Smooth muscle cell (in vitro differentiated cells): Measurements from ENCODE around the gene SALL4. TPM values are rescaled to one million over a fixed set of nuclear protein-coding genes. Genes with fewer than 3 reads are reported as not detected.

ENCODE experiments used
- DNase-seq: peaks from one replicate; lab custom pipeline; 2025; ENCODE audit not compliant: unreplicated experiment; lab: John Stamatoyannopoulos, UW
- H2AFZ ChIP-seq: fragments of 200-600 bp; sonication (generic); 2 replicates; pipeline ENCODE4 v1.6.0; 2016; ENCODE audit warnings: antibody characterized with exemption, low read depth, mild to moderate bottlenecking
- H3F3A ChIP-seq: fragments of 200-600 bp; sonication (generic); 2 replicates; pipeline ENCODE4 v1.6.0; 2017; ENCODE audit warnings: antibody characterized with exemption, low read depth
- H3K27ac ChIP-seq: fragments of 200-600 bp; sonication (generic); 2 replicates; pipeline ENCODE4 v1.5.1; 2016; ENCODE audit warnings: low read depth, mild to moderate bottlenecking
- H3K27me3 ChIP-seq: fragments of 200-600 bp; sonication (generic); 2 replicates; pipeline ENCODE4 v1.6.1; 2016; ENCODE audit warnings: low read depth, mild to moderate bottlenecking
- H3K36me3 ChIP-seq: fragments of 200-600 bp; sonication (generic); 2 replicates; pipeline ENCODE4 v1.5.1; 2016; ENCODE audit warnings: low read depth
- H3K4me1 ChIP-seq: fragments of 200-600 bp; sonication (generic); 2 replicates; pipeline ENCODE4 v1.5.1; 2016; ENCODE audit warnings: low read depth
- H3K4me2 ChIP-seq: fragments of 200-600 bp; sonication (generic); 2 replicates; pipeline ENCODE4 v1.6.0; 2016; ENCODE audit warnings: mild to moderate bottlenecking
- H3K4me3 ChIP-seq: fragments of 200-600 bp; sonication (generic); 2 replicates; pipeline ENCODE4 v1.5.1; 2016; ENCODE audit warnings: mild to moderate bottlenecking
- H3K79me2 ChIP-seq: fragments of 200-600 bp; sonication (generic); 2 replicates; pipeline ENCODE4 v1.6.0; 2016; ENCODE audit warnings: low read depth, mild to moderate bottlenecking
- H3K9ac ChIP-seq: fragments of 200-600 bp; sonication (generic); 2 replicates; pipeline ENCODE4 v1.6.0; 2016; ENCODE audit warnings: low read depth
- H3K9me3 ChIP-seq: fragments of 200-600 bp; sonication (generic); replicated peaks from 2 replicates; pipeline ENCODE4 v1.5.1; 2016; ENCODE audit warnings: low read depth
- H4K20me1 ChIP-seq: fragments of 200-600 bp; sonication (generic); 2 replicates; pipeline ENCODE4 v1.6.0; 2016; ENCODE audit warnings: low read depth
- WGBS: methylation state at CpG from one replicate; pipeline ENCODE4 v1.1.7; 2016; ENCODE audit warnings: low lambda C conversion rate; 5-methylcytosine and 5-hydroxymethylcytosine counted together
- polyA plus RNA-seq: library from polyadenylated mRNA; unstranded; fragments of >200 nt; fragmentation: Nextera tagmentation; extraction: Ambion mirVana; gene quantifications from 2 replicates; pipeline ENCODE4 v1.2.1, GENCODE V29; 2016
- total RNA-seq: library from RNA; depleted of rRNA; stranded (reverse); fragments of >200 nt; gene quantifications from 2 replicates; pipeline ENCODE4 v1.2.3, GENCODE V29; 2014
- TF ChIP-seq, protein P1 (sequence below): fragments of 200-600 bp; sonication (generic); IDR thresholded peaks from 2 replicates; pipeline ENCODE4 v1.5.1; 2017; ENCODE audit warnings: borderline replicate concordance, mild to moderate bottlenecking, antibody characterized with exemption; ENCODE audit not compliant: insufficient read depth, poor library complexity, severe bottlenecking

The SALL4 gene
- total and polyA plus RNA-seq, 2 experiments from 2014 or later: 14.2 to 17.6 TPM

DNA sequence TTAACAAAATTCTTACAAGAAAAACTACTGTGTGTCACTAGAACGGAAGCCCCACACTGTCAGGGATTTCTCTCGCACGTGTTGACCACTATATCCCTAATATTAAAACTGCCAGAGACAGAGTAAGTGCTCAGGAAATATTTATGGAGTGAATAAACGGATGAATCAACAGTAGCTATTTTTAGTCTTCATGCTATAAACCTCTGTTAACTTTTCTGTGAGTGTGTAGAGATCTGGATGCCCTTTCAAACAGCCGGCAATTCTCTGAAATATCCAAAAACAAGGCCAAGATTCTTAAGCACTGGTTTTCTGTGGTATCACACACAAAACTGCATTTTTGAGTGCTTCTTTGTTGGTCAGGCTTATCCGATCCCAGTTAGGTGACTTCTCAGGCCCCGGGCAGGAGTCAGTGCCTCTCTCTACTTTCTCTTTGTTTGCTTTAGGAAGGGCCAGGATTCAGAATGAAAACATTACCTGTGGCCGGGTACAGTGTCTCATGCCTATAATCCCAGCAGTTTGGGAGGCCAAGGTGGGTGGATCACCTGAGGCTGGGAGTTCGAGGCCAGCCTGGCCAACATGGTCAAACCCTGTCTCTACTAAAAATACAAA is 49.9 kb downstream of the SALL4 start:
- Histone ChIP-seq H3K4me1 (peaks cover 12% of the 10 kb centered on the region), H3K27ac (peak overlapping the region; percentile 93), H3K79me2 (peaks cover 13% of the 10 kb centered on the region), H4K20me1 (no peaks in the 10 kb centered on the region), H3K9me3 (no peaks in the 10 kb centered on the region), H3K4me3 (peak overlapping the region; percentile 28), H3K4me2 (peak overlapping the region; percentile 77), H3F3A (peaks cover 15% of the 10 kb centered on the region), H2AFZ (no peak overlapping the region), H3K36me3 (no peaks in the 10 kb centered on the region), H3K9ac (peak overlapping the region; percentile 80), H3K27me3 (no peaks in the 10 kb centered on the region)
- no peak for DNase-seq
- TF ChIP-seq, protein P1, sequence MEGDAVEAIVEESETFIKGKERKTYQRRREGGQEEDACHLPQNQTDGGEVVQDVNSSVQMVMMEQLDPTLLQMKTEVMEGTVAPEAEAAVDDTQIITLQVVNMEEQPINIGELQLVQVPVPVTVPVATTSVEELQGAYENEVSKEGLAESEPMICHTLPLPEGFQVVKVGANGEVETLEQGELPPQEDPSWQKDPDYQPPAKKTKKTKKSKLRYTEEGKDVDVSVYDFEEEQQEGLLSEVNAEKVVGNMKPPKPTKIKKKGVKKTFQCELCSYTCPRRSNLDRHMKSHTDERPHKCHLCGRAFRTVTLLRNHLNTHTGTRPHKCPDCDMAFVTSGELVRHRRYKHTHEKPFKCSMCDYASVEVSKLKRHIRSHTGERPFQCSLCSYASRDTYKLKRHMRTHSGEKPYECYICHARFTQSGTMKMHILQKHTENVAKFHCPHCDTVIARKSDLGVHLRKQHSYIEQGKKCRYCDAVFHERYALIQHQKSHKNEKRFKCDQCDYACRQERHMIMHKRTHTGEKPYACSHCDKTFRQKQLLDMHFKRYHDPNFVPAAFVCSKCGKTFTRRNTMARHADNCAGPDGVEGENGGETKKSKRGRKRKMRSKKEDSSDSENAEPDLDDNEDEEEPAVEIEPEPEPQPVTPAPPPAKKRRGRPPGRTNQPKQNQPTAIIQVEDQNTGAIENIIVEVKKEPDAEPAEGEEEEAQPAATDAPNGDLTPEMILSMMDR: no peak
- WGBS: 29% methylated on average over 9 of the region's 9 CpGs

GRCh38 chr20:51750770-51751388 is 51.4 kb downstream of the SALL4 start:
- Histone ChIP-seq H3K79me2 (peaks cover 18% of the 10 kb centered on the region), H3K36me3 (no peaks in the 10 kb centered on the region), H3K4me3 (no peak overlapping the region), H3K4me2 (no peak overlapping the region), H3K9ac (peak overlapping the region; percentile 47), H2AFZ (no peak overlapping the region), H3K27me3 (no peaks in the 10 kb centered on the region), H3F3A (peaks cover 15% of the 10 kb centered on the region), H3K4me1 (peaks cover 12% of the 10 kb centered on the region), H4K20me1 (no peaks in the 10 kb centered on the region), H3K9me3 (no peaks in the 10 kb centered on the region), H3K27ac (peak overlapping the region; percentile 84)
- DNase-seq: no peak
- WGBS: 92% methylated on average over 10 of the region's 10 CpGs
- TF ChIP-seq, protein P1: no peak

DNA sequence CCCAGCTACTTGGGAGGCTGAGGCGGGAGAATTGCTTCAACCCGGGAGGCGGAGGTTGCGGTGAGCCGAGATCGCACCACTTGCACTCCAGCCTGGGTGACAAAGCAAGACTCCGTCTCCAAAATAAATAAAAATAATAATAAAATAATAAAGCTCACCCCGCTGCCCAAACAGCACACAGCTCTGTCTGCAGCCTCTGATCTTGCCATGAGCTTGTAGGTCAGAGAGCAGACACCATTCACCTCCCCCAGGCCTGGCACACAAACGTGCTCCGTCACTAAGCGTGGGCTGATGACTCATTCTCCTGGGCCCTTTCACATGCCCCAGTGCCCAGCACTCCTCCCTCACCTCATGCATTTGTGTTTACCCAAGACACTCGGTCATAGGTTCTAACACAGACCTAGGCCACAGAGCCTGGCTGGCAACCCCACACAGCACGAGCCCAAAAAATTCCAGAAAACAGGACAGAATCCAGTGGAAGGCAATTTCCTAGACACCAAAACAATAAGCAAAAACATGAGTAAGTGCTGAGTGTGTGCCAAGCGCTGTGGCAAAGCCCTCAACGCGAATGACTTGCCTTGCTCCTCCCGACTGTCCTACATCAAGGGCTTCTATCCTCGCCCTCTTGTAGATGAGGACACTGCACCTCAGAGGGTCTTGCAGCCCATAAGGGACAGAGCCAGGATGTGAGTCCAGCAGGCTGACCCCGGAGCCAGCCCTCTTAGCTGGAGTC is 52.1 kb downstream of the SALL4 start:
- TF ChIP-seq, protein P1: no peak
- Histone ChIP-seq H3K4me2 (peak overlapping the region; percentile 27), H3K9me3 (no peaks in the 10 kb centered on the region), H3K79me2 (peaks cover 22% of the 10 kb centered on the region), H3K4me1 (peaks cover 12% of the 10 kb centered on the region), H3K9ac (peak overlapping the region; percentile 47), H3F3A (peaks cover 15% of the 10 kb centered on the region), H2AFZ (no peak overlapping the region), H4K20me1 (no peaks in the 10 kb centered on the region), H3K27me3 (no peaks in the 10 kb centered on the region), H3K4me3 (no peak overlapping the region), H3K27ac (peak overlapping the region; percentile 84), H3K36me3 (no peaks in the 10 kb centered on the region)
- 72% methylated on average over 19 of the region's 19 CpGs for WGBS
- DNase-seq: no peak
